HG02870 (cell line): ENCODE results near the gene EDC3.
"Not testable (repeated sequence)": the region's sequence is repeated elsewhere in the genome, so short reads cannot be mapped to it uniquely, and the experiment has no call there.

Experiments
- ATAC-seq: cut with Tn5 transposase; IDR thresholded peaks from one replicate; pipeline ENCODE4 v1.9.1; 2021; ENCODE audit warnings: mild to moderate bottlenecking, moderate library complexity; ENCODE audit not compliant: unreplicated experiment

The EDC3 gene

GRCh38 chr15:74710319-74711094 is 14.7 kb upstream of the EDC3 start:
- no peak for ATAC-seq

- no peak for ATAC-seq
Measured at GRCh38 chr15:74709892-74710291, 14.1 kb upstream of the EDC3 start.

- ATAC-seq = no peak
Measured at GRCh38 chr15:74709011-74709410, 13.2 kb upstream of the EDC3 start.

GRCh38 chr15:74696808-74697207 is 984 bp upstream of the EDC3 start:
- no peak for ATAC-seq

- no peak for ATAC-seq
Measured at GRCh38 chr15:74696398-74696729, 540 bp upstream of the EDC3 start.

- no peak for ATAC-seq
Measured at GRCh38 chr15:74692327-74692726, 3.5 kb downstream of the EDC3 start.

- ATAC-seq = no peak
Measured at GRCh38 chr15:74683758-74684157, 12.1 kb downstream of the EDC3 start.

- no peak for ATAC-seq
Measured at GRCh38 chr15:74682954-74683353, 12.9 kb downstream of the EDC3 start.

GRCh38 chr15:74680456-74680855 is 15.4 kb downstream of the EDC3 start:
- ATAC-seq = no peak

- ATAC-seq = no peak
Measured at GRCh38 chr15:74676801-74677200, 19.0 kb downstream of the EDC3 start.

- no peak for ATAC-seq
Measured at GRCh38 chr15:74674161-74674560, 21.7 kb downstream of the EDC3 start.

GRCh38 chr15:74669627-74670026 is 26.2 kb downstream of the EDC3 start:
- ATAC-seq = no peak

- ATAC-seq = no peak
Measured at GRCh38 chr15:74667975-74668374, 27.8 kb downstream of the EDC3 start.

GRCh38 chr15:74664670-74665069 is 31.2 kb downstream of the EDC3 start:
- ATAC-seq = no peak

- ATAC-seq = no peak
Measured at GRCh38 chr15:74664028-74664616, 31.7 kb downstream of the EDC3 start.

GRCh38 chr15:74663303-74664027 is 32.4 kb downstream of the EDC3 start:
- ATAC-seq = no peak

- no peak for ATAC-seq
Measured at GRCh38 chr15:74662064-74662860, 33.6 kb downstream of the EDC3 start.

GRCh38 chr15:74661280-74661679 is 34.5 kb downstream of the EDC3 start:
- not testable (repeated sequence) for ATAC-seq

- no peak for ATAC-seq
Measured at GRCh38 chr15:74657846-74658245, 38.0 kb downstream of the EDC3 start.

GRCh38 chr15:74656935-74657535 is 38.8 kb downstream of the EDC3 start:
- ATAC-seq = no peak

GRCh38 chr15:74655424-74655823 is 40.4 kb downstream of the EDC3 start:
- ATAC-seq = no peak
